Stimulated activated naive B cell treated with anti-CD40 and anti-IgM and Interleukin-4, amounts not matched to agents 10 μg/mL and 1 μg/mL and 100 μg/mL, for 72 hours (primary cell): ENCODE data around the gene SLC39A11.
"Not testable (repeated sequence)": the region's sequence is repeated elsewhere in the genome, so short reads cannot be mapped to it uniquely, and the experiment has no call there.

ENCODE experiments used
- ATAC-seq, 2 donors: fragments of 150-1000 bp; cut with Tn5 transposase; replicated peaks; 2 replicates each; pipeline ENCODE4 v1.10.0; 2021; ENCODE audit warnings: moderate library complexity in 1 of 2
- DNase-seq: peaks from one replicate; pipeline ENCODE4 v3.0.0; 2021
- H3K27ac Mint-ChIP-seq: one replicate; pipeline ENCODE4 v1.8.0; 2022; ENCODE audit warnings: mild to moderate bottlenecking, mixed read lengths
- H3K27me3 Mint-ChIP-seq, 2 donors: one replicate each; pipeline ENCODE4 v1.8.0; 2022; ENCODE audit warnings: mixed read lengths in 2 of 2
- H3K36me3 Mint-ChIP-seq, 2 donors: one replicate each; pipeline ENCODE4 v1.8.0; 2022; ENCODE audit warnings: mixed read lengths in 2 of 2, mild to moderate bottlenecking in 1 of 2
- H3K4me1 Mint-ChIP-seq, 2 donors: one replicate each; pipeline ENCODE4 v1.8.0; 2022; ENCODE audit warnings: mixed read lengths in 2 of 2, mild to moderate bottlenecking in 1 of 2
- H3K4me3 Mint-ChIP-seq, 2 donors: one replicate each; pipeline ENCODE4 v1.8.0; 2022; ENCODE audit warnings: mild to moderate bottlenecking in 2 of 2, mixed read lengths in 2 of 2, moderate library complexity in 1 of 2
- H3K9me3 Mint-ChIP-seq, 2 donors: one replicate each; pipeline ENCODE4 v1.8.0; 2022; ENCODE audit warnings: mixed read lengths in 2 of 2, mild to moderate bottlenecking in 1 of 2

Gene SLC39A11

GRCh38 chr17:72826602-72827001 lies 265.9 kb downstream of the SLC39A11 start:
- peaks cover 15 to 38% of the 10 kb centered on the region in 2 donors for H3K9me3 Mint-ChIP-seq
- DNase-seq (no peak), ATAC-seq (no peak)
- peaks cover 73 to 88% of the 10 kb centered on the region in 2 donors for H3K36me3 Mint-ChIP-seq
- no peaks in the 10 kb centered on the region for H3K27me3 Mint-ChIP-seq
- H3K4me3 Mint-ChIP-seq = no peak overlapping the region
- H3K4me1 Mint-ChIP-seq = peaks cover 0 to 3% of the 10 kb centered on the region in 2 donors
- H3K27ac Mint-ChIP-seq = no peak overlapping the region

- ATAC-seq, H3K4me3 Mint-ChIP-seq, DNase-seq, H3K27me3 Mint-ChIP-seq, H3K4me1 Mint-ChIP-seq: not testable (repeated sequence)
- Mint-ChIP-seq H3K9me3 (peaks cover 15 to 38% of the 10 kb centered on the region in 2 donors), H3K27ac (peak overlapping the region; percentile 2), H3K36me3 (peaks cover 73 to 85% of the 10 kb centered on the region in 2 donors)
Observed at GRCh38 chr17:72826059-72826458, 266.4 kb downstream of the SLC39A11 start.

- Mint-ChIP-seq H3K9me3 (peaks cover 15 to 38% of the 10 kb centered on the region in 2 donors), H3K27ac (no peak overlapping the region), H3K4me1 (peaks cover 0 to 3% of the 10 kb centered on the region in 2 donors), H3K27me3 (no peaks in the 10 kb centered on the region), H3K4me3 (no peak overlapping the region), H3K36me3 (peaks cover 71 to 82% of the 10 kb centered on the region in 2 donors)
- no peak for DNase-seq
- ATAC-seq = no peak
Observed at GRCh38 chr17:72825218-72825617, 267.3 kb downstream of the SLC39A11 start.

DNA sequence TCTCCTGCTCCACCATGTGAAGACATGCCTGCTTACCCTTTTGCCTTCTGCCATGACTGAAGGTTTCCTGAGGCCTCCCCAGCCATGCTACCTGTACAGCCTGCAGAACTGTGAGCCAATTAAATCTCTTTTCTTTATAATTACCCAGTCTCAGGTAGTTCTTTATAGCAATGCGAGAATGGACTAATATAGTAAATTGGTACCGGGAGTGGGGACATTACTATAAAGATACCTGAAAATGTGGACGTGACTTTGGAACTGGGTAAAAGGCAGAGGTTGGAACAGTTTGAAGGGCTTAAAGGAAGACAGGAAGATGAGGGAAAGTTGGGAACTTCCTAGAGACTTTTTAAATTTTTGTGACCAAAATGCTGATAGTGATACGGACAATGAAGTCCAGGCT lies 268.2 kb downstream of the SLC39A11 start:
- H3K4me3 Mint-ChIP-seq, H3K4me1 Mint-ChIP-seq, ATAC-seq, H3K27ac Mint-ChIP-seq, H3K27me3 Mint-ChIP-seq, DNase-seq: not testable (repeated sequence)
- H3K36me3 Mint-ChIP-seq = peaks cover 67 to 75% of the 10 kb centered on the region in 2 donors
- H3K9me3 Mint-ChIP-seq = peaks cover 15 to 38% of the 10 kb centered on the region in 2 donors

DNA sequence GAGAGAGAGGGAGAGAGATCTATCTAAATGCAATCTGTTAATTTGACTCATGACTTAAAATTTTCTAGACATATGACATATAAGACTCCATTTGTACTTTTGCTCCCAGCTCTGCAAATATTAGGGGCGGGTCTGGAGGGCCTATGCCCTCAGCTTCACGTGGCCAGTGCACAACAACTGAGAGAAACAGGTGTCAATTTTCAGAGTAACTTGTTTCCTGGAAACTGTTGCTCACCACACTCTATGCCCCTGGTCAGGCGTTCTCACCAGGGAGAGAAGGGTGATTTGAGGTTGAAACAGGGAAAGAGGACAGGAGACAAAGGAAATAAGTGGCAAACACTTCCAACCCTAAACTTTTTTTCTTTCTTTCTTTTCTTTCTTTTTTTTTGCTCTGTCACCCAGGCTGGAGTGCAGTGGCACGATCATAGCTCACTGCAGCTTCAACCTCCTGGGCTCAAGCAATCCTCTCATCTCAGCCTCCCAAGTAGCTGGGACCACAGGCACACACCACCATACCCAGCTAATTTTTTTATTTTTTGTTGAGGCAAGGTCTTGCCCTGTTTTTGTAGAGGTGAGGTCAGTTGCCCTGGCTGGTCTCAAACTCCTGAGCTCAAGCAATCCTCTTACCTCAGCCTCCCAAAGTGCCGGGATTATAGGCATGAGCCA lies 270.0 kb downstream of the SLC39A11 start:
- Mint-ChIP-seq H3K27ac (no peak overlapping the region), H3K9me3 (peaks cover 15 to 29% of the 10 kb centered on the region in 2 donors), H3K4me3 (no peak overlapping the region), H3K27me3 (no peaks in the 10 kb centered on the region), H3K4me1 (peaks cover 0 to 1% of the 10 kb centered on the region in 2 donors), H3K36me3 (peaks cover 56 to 73% of the 10 kb centered on the region in 2 donors)
- ATAC-seq (no peak), DNase-seq (no peak)

DNA sequence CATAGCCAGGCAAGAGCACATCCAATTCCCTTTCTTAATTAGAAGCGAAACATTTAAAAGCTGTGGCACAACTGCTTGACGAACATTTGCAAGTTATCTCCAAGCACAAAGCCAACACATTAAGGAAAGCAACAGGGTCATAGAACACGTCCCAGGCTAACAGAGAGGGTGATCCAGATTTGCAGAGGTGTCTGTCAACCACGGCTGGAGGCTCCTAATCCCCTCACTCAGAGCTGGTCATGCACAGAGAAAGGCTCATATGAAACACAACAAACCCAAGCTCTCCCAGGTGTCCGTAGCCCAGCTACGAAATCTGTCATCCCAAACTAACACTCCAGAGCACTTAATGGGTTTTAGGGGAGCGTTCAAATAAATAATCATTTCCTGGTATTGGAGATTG lies 276.1 kb downstream of the SLC39A11 start:
- H3K36me3 Mint-ChIP-seq = peaks cover 52 to 67% of the 10 kb centered on the region in 2 donors
- H3K9me3 Mint-ChIP-seq = peaks cover 4 to 5% of the 10 kb centered on the region in 2 donors
- DNase-seq (no peak), ATAC-seq (no peak)
- no peaks in the 10 kb centered on the region for H3K27me3 Mint-ChIP-seq
- no peak overlapping the region for H3K4me3 Mint-ChIP-seq
- H3K27ac Mint-ChIP-seq = no peak overlapping the region
- no peaks in the 10 kb centered on the region for H3K4me1 Mint-ChIP-seq

DNA sequence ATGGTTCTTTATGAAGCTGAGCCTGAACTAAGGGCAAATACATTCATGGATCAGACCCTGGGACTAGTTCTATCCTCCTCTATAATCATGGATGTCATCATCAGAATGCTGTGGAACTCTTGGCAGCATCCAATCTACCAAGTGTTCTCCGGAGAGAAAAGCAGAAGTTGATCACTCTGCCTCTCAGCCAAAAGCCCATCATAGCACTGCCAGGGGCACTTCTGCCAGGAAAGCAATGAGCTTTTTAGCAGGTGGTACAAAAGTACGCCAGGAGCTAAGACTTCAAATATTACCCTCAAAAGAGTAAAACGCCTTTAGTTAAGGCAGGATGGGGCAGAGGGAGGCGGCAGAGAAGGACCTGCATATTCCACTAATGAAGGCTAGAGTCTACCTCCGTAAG lies 279.0 kb downstream of the SLC39A11 start:
- DNase-seq (no peak), ATAC-seq (no peak)
- Mint-ChIP-seq H3K36me3 (peaks cover 58 to 70% of the 10 kb centered on the region in 2 donors), H3K27ac (no peak overlapping the region), H3K4me3 (no peak overlapping the region), H3K4me1 (no peaks in the 10 kb centered on the region), H3K27me3 (no peaks in the 10 kb centered on the region), H3K9me3 (peaks cover 7 to 12% of the 10 kb centered on the region in 2 donors)

- H3K27me3 Mint-ChIP-seq = no peaks in the 10 kb centered on the region
- H3K9me3 Mint-ChIP-seq = peaks cover 7 to 12% of the 10 kb centered on the region in 2 donors
- H3K4me1 Mint-ChIP-seq = no peaks in the 10 kb centered on the region
- DNase-seq (no peak), ATAC-seq (no peak)
- no peak overlapping the region for H3K4me3 Mint-ChIP-seq
- no peak overlapping the region for H3K27ac Mint-ChIP-seq
- peaks cover 57 to 66% of the 10 kb centered on the region in 2 donors for H3K36me3 Mint-ChIP-seq
Observed at GRCh38 chr17:72812823-72813222, 279.7 kb downstream of the SLC39A11 start.

DNA sequence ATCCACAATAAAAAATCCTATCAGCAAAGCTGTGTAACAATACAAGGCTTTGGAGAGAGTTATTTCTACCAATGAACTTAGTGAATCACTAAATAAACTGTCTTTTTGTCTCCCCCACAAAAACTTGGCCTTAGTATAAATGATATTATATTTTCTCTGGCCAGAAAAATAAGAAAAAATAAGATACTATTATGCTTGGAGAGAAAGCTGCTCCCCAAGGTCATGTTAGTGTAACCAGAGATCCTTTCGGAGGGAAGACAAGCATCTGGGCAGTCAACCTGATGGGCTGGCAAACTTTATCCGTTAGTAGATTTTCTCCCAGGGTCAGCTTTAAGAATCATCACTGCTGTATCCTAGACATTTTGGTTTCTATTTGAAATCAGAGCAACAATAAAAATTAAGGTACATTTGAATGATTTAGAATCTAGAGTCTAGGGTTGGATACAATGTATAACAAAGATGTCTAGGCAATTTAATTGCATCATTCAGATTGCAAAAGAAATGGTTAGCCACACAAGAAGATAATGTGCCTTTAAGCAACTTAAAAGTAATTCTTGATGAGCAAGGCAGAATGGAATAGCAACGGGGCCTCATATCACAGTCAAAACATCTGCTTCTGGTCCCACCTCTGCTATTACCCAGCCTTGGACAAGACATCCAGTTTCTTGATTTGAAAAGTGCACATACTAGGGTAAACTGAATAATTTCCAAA lies 280.4 kb downstream of the SLC39A11 start:
- Mint-ChIP-seq H3K36me3 (peaks cover 54 to 60% of the 10 kb centered on the region in 2 donors), H3K4me1 (no peaks in the 10 kb centered on the region), H3K27ac (no peak overlapping the region), H3K9me3 (peaks cover 7 to 12% of the 10 kb centered on the region in 2 donors), H3K27me3 (no peaks in the 10 kb centered on the region), H3K4me3 (no peak overlapping the region)
- no peak for ATAC-seq
- no peak for DNase-seq

DNA sequence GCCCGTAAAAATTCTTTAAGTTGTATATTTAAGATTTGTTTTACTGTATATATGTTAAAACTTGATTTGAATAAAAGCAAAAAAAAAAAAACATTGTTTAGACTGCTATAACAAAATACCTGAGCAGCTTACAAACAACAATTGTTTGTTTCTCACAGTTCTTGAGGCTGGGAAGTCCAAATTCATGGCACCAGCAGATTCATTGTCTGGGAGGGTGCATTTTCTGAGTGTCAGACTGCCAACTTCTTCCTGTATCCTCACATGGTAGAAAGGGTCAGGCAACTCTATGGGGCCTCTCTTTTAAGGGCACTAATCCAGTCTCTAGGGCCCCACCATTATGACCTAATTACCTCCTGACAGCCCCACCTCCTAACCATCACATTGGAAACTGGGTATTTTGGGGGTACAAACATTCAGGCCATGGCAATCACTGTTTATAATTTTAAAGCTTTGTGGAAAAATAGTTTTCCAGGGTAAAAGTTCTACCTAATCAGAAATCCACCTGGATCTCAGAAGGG lies 281.4 kb downstream of the SLC39A11 start:
- no peak overlapping the region for H3K27ac Mint-ChIP-seq
- H3K4me3 Mint-ChIP-seq = no peak overlapping the region
- no peaks in the 10 kb centered on the region for H3K4me1 Mint-ChIP-seq
- DNase-seq = no peak
- peaks cover 50 to 58% of the 10 kb centered on the region in 2 donors for H3K36me3 Mint-ChIP-seq
- no peaks in the 10 kb centered on the region for H3K27me3 Mint-ChIP-seq
- ATAC-seq = no peak
- H3K9me3 Mint-ChIP-seq = peaks cover 7 to 12% of the 10 kb centered on the region in 2 donors

GRCh38 chr17:72806011-72806410 lies 286.5 kb downstream of the SLC39A11 start:
- DNase-seq = no peak
- no peaks in the 10 kb centered on the region for H3K27me3 Mint-ChIP-seq
- peaks cover 3 to 11% of the 10 kb centered on the region in 2 donors for H3K9me3 Mint-ChIP-seq
- H3K4me1 Mint-ChIP-seq = no peaks in the 10 kb centered on the region
- H3K36me3 Mint-ChIP-seq = peaks cover 40 to 64% of the 10 kb centered on the region in 2 donors
- H3K4me3 Mint-ChIP-seq = no peak overlapping the region
- no peak overlapping the region for H3K27ac Mint-ChIP-seq
- ATAC-seq = no peak

GRCh38 chr17:72804949-72805707 lies 287.4 kb downstream of the SLC39A11 start:
- Mint-ChIP-seq H3K4me3 (no peak overlapping the region), H3K36me3 (peaks cover 45 to 68% of the 10 kb centered on the region in 2 donors), H3K4me1 (no peaks in the 10 kb centered on the region), H3K27me3 (no peaks in the 10 kb centered on the region), H3K9me3 (peaks cover 10 to 16% of the 10 kb centered on the region in 2 donors), H3K27ac (no peak overlapping the region)
- ATAC-seq (no peak), DNase-seq (no peak)

GRCh38 chr17:72802726-72803125 lies 289.8 kb downstream of the SLC39A11 start:
- Mint-ChIP-seq H3K4me1 (no peaks in the 10 kb centered on the region), H3K27me3 (no peaks in the 10 kb centered on the region), H3K9me3 (peaks cover 19 to 20% of the 10 kb centered on the region in 2 donors), H3K36me3 (peaks cover 49 to 76% of the 10 kb centered on the region in 2 donors), H3K27ac (no peak overlapping the region), H3K4me3 (no peak overlapping the region)
- ATAC-seq (no peak), DNase-seq (no peak)

GRCh38 chr17:72797142-72797541 lies 295.3 kb downstream of the SLC39A11 start:
- Mint-ChIP-seq H3K27me3 (no peaks in the 10 kb centered on the region), H3K4me1 (no peaks in the 10 kb centered on the region), H3K9me3 (peaks cover 43 to 44% of the 10 kb centered on the region in 2 donors), H3K27ac (no peak overlapping the region), H3K4me3 (no peak overlapping the region), H3K36me3 (peaks cover 69 to 89% of the 10 kb centered on the region in 2 donors)
- ATAC-seq (no peak), DNase-seq (no peak)
